ENCODE data around the gene AKAIN1.

DNA sequence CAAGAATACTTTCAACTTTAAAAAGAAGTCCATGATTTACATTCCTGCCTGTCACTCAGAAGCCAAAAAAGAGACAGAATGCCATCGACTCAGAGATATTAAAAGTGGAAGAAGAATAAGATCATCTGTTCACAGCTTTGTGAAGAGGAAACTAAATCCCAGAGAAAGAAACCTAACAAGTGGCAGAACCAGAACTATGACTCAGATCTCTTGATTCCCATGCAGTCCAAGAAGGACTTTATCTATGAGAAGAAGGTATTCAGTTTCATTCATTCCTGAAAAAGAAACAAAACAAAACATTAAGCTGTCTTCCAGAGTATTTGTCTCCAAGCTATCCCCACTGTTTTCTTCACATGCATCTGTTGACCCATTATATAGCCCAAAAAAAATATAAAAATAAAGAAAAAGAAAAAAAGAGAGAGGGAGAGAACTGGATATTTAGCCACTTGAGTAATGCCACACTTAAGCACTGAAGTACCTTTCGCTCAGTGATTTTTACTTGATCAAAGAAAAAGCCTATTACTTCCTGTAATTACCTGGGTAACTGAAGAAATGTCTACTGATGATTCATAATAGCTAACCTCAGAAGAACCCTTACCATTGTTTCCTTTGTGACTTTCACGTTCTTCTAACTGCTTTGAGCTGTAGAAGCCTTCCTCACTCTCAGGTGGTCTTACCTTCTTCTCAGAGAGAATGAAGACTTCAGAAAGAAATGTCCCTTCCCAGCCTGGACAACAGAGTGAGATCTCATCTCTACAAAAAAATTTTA lies 17.7 kb upstream of the AKAIN1 start:
- TF ChIP-seq CTCF (conservative IDR thresholded peaks at IDR 0.05 in 1 of 2, IDR thresholded peaks at IDR 0.05 in 1 of 2; ENCODE audit: extremely low read depth in 1 of 2, insufficient read depth in 1 of 2, low read depth in 1 of 2, low read length in 2 of 2) (no peak), EZH2 (IDR thresholded peaks at IDR 0.05; ENCODE audit: borderline replicate concordance, low read length) (no peak)

All from mammary epithelial cell (primary cell).